Upper lobe of left lung (tissue), 6 donors: ENCODE measurements around the gene AFF3. TPM values are rescaled to one million over a fixed set of nuclear protein-coding genes. Genes with fewer than 3 reads are reported as not detected.

ENCODE experiments used
- ATAC-seq, 2 donors: fragments of 200-7000 bp; cut with Tn5 transposase; one replicate each; pipeline ENCODE4 v1.9.1; 2022; ENCODE audit warnings: mild to moderate bottlenecking in 2 of 2, moderate library complexity in 2 of 2; ENCODE audit not compliant: low FRiP score in 2 of 2
- DNase-seq, 2 donors: peaks; one replicate each; pipeline ENCODE4 v3.0.0-alpha.2; 2019 to 2020
- H3K27ac ChIP-seq, 4 donors: fragments of 200-600 bp; sonication (generic); one replicate each; pipeline ENCODE4 v1.5.1; 2016 to 2019
- H3K27me3 ChIP-seq, 4 donors: fragments of 200-600 bp; sonication (generic); one replicate each; pipeline ENCODE4 v1.5.1; 2017 to 2019
- H3K36me3 ChIP-seq, 4 donors: fragments of 200-600 bp; sonication (generic); one replicate each; pipeline ENCODE4 v1.5.1; 2016 to 2019
- H3K4me1 ChIP-seq, 4 donors: fragments of 200-600 bp; sonication (generic); one replicate each; pipeline ENCODE4 v1.5.1; 2018 to 2019
- H3K4me3 ChIP-seq, 4 donors: fragments of 200-600 bp; sonication (generic); one replicate each; pipeline ENCODE4 v1.5.1; 2017 to 2019; ENCODE audit warnings: mild to moderate bottlenecking in 2 of 4, moderate library complexity in 1 of 4
- H3K9me3 ChIP-seq, 4 donors: fragments of 200-600 bp; sonication (generic); one replicate each; pipeline ENCODE4 v1.5.1; 2018 to 2019
- EP300 ChIP-seq, 4 donors: sonication (generic); formaldehyde crosslinking; IDR thresholded peaks; one replicate each; pipeline ENCODE4 v1.5.1; 2017; ENCODE audit warnings: antibody characterized with exemption in 4 of 4, control low read depth in 2 of 4
- POLR2A ChIP-seq, 4 donors: fragments of 450-650 bp; IDR thresholded peaks; one replicate each; pipeline ENCODE4 v1.5.1; 2016 to 2017; ENCODE audit warnings: antibody characterized with exemption in 4 of 4, mild to moderate bottlenecking in 2 of 4
- POLR2AphosphoS5 ChIP-seq, 2 donors: sonication (generic); formaldehyde crosslinking; IDR thresholded peaks; one replicate each; pipeline ENCODE4 v1.5.1; 2017; ENCODE audit warnings: antibody characterized with exemption in 2 of 2
- WGBS, 2 donors: methylation state at CpG; one replicate each; pipeline ENCODE4 v1.1.5; 2017 to 2018; 5-methylcytosine and 5-hydroxymethylcytosine counted together
- total RNA-seq, 6 donors: library from RNA; depleted of rRNA in 4 of 6; stranded (reverse); fragments of >200 nt in 4 of 6; gene quantifications; one replicate each; pipeline versions ENCODE4 v1.1.0 to v1.2.1, GENCODE V29; 2016 to 2021
- TF ChIP-seq, protein P1 (sequence below), 6 experiments: fragments of 450-650 bp in 4 of 6; fragments of 200-600 bp in 2 of 6; sonication (generic) in 2 of 6; IDR thresholded peaks; one replicate each; pipeline ENCODE4 v1.5.1; 2016 to 2019; ENCODE audit warnings: antibody characterized with exemption in 6 of 6
- donor health status: DM: no; HTN: no; CAD: no; lungs with moderate emphysema.
- donor health status: DM: no; HTN: yes; CAD: no; lungs with severe emphysema.

Gene AFF3
- total RNA-seq, 6 donors from 2014 or later, result 21.0 to 195 (median 47.9) TPM

GRCh38 chr2:99803846-99804245, 338.5 kb downstream of the AFF3 start:
- no peaks in the 10 kb centered on the region for H3K27me3 ChIP-seq
- no peaks in the 10 kb centered on the region for H3K36me3 ChIP-seq
- no peak overlapping the region for H3K4me3 ChIP-seq
- TF ChIP-seq EP300 (IDR thresholded peaks at IDR 0.05) (no peak), POLR2AphosphoS5 (IDR thresholded peaks at IDR 0.05) (no peak)
- TF ChIP-seq, protein P1, sequence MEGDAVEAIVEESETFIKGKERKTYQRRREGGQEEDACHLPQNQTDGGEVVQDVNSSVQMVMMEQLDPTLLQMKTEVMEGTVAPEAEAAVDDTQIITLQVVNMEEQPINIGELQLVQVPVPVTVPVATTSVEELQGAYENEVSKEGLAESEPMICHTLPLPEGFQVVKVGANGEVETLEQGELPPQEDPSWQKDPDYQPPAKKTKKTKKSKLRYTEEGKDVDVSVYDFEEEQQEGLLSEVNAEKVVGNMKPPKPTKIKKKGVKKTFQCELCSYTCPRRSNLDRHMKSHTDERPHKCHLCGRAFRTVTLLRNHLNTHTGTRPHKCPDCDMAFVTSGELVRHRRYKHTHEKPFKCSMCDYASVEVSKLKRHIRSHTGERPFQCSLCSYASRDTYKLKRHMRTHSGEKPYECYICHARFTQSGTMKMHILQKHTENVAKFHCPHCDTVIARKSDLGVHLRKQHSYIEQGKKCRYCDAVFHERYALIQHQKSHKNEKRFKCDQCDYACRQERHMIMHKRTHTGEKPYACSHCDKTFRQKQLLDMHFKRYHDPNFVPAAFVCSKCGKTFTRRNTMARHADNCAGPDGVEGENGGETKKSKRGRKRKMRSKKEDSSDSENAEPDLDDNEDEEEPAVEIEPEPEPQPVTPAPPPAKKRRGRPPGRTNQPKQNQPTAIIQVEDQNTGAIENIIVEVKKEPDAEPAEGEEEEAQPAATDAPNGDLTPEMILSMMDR (IDR thresholded peaks at IDR 0.05), result no peak
- no peaks in the 10 kb centered on the region for H3K4me1 ChIP-seq
- no peak overlapping the region for H3K27ac ChIP-seq
- no peak for ATAC-seq
- DNase-seq, result no peak
- H3K9me3 ChIP-seq, result no peaks in the 10 kb centered on the region
- WGBS, 2 donors, result 77 to 82% methylated on average over 1 of the region's 1 CpG

DNA sequence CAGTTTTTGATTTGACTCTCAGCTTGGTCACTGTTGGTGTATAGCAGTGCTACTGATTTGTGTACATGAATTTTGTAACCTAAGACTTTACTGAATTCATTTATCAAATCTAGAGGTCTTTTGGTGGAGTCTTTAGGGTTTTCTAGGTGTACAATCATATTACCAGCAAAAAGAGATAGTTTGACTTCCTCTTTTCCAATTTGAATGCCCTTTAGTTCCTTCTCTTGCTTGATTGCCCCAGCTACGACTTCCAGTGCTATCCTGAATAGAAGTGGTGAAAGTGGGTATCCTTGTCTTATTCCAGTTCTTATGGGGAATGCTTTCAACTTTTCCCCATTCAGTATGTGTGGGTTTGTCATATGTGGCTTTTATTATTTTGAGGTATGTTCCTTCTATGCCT, 339.7 kb downstream of the AFF3 start:
- no peak for TF ChIP-seq EP300 (IDR thresholded peaks at IDR 0.05)
- TF ChIP-seq POLR2AphosphoS5 (IDR thresholded peaks at IDR 0.05), result no peak
- no peak for TF ChIP-seq POLR2A (IDR thresholded peaks at IDR 0.05)
- TF ChIP-seq, protein P1 (IDR thresholded peaks at IDR 0.05), result no peak
- H3K9me3 ChIP-seq, result no peaks in the 10 kb centered on the region
- ATAC-seq (no peak), DNase-seq (no peak)
- no peaks in the 10 kb centered on the region for H3K27me3 ChIP-seq
- H3K36me3 ChIP-seq, result no peaks in the 10 kb centered on the region
- 61 to 85% methylated on average over 1 of the region's 1 CpG for WGBS, 2 donors
- no peak overlapping the region for H3K27ac ChIP-seq
- H3K4me1 ChIP-seq, result no peaks in the 10 kb centered on the region
- H3K4me3 ChIP-seq, result no peak overlapping the region

DNA sequence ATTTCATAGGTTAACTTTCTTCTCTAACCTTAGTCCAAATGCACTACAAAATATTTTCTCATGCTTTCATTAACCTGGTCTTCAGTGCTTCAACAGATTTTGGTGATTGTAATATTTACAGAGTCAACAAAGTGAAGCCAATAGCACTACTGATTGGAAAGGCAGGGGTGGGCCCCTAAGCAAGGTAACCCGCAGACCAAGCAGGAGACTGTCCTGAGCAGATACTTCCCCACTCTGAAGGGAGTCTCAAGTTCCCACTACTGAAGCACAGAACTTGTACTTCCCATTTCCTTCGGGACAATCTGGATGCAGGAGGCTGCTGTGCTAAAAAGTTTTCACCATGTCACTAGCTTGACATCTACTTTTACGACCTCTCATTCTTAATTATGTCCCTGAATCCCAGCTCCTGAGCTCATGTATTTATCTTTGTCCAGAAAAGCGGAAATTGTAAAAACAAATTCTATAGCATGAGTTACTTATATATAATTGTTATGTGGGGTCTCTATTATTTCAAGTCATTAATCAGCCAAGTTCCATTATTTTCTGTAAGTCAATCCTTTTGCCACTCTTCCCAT, 341.0 kb downstream of the AFF3 start:
- no peak for TF ChIP-seq POLR2AphosphoS5 (IDR thresholded peaks at IDR 0.05)
- no peak for TF ChIP-seq EP300 (IDR thresholded peaks at IDR 0.05)
- TF ChIP-seq POLR2A (IDR thresholded peaks at IDR 0.05), result no peak
- TF ChIP-seq, protein P1 (IDR thresholded peaks at IDR 0.05), result no peak
- no peaks in the 10 kb centered on the region for H3K4me1 ChIP-seq
- WGBS, 2 donors, result 61 to 76% methylated on average over 4 of the region's 4 CpGs
- H3K4me3 ChIP-seq, result no peak overlapping the region
- DNase-seq, result no peak
- H3K36me3 ChIP-seq, result no peaks in the 10 kb centered on the region
- H3K9me3 ChIP-seq, result peaks cover 0 to 3% (median 0%) of the 10 kb centered on the region in 4 donors
- H3K27me3 ChIP-seq, result no peaks in the 10 kb centered on the region
- H3K27ac ChIP-seq, result no peak overlapping the region
- no peak for ATAC-seq

GRCh38 chr2:99797475-99797874, 344.9 kb downstream of the AFF3 start:
- 95 to 100% methylated on average over 1 of the region's 1 CpG for WGBS, 2 donors
- no peak for TF ChIP-seq EP300 (IDR thresholded peaks at IDR 0.05)
- TF ChIP-seq POLR2AphosphoS5 (IDR thresholded peaks at IDR 0.05), result no peak
- TF ChIP-seq POLR2A (IDR thresholded peaks at IDR 0.05), result no peak
- TF ChIP-seq, protein P1 (IDR thresholded peaks at IDR 0.05), result no peak
- H3K27me3 ChIP-seq, result no peaks in the 10 kb centered on the region
- no peak overlapping the region for H3K4me3 ChIP-seq
- H3K4me1 ChIP-seq, result no peaks in the 10 kb centered on the region
- no peaks in the 10 kb centered on the region for H3K36me3 ChIP-seq
- ATAC-seq, result no peak
- no peak overlapping the region for H3K27ac ChIP-seq
- no peak for DNase-seq
- peaks cover 0 to 3% (median 0%) of the 10 kb centered on the region in 4 donors for H3K9me3 ChIP-seq

DNA sequence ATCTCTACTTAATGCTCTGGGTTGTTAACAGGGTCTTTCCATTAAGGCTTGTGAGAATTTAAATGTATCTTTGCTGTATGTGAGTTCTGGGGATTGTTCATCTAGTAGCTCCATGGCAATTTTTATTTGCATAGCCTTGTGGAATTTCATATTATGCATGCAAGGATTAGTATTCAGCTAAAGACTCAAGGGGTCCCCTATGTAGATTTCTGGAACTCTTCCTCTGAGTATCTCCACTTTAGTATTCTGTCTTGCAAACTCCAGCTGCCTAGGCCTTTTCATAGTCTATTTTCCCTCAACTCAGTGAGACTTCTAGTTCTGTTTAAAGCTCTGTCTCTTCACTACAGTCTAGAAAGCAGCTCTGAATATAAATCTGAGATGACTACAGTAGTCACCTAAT, 348.0 kb downstream of the AFF3 start:
- Histone ChIP-seq H3K36me3 (no peaks in the 10 kb centered on the region), H3K4me3 (no peak overlapping the region), H3K4me1 (no peaks in the 10 kb centered on the region), H3K9me3 (peaks cover 0 to 3% (median 0%) of the 10 kb centered on the region in 4 donors), H3K27ac (no peak overlapping the region), H3K27me3 (no peaks in the 10 kb centered on the region)
- no peak for DNase-seq
- no peak for TF ChIP-seq POLR2A (IDR thresholded peaks at IDR 0.05)
- TF ChIP-seq EP300 (IDR thresholded peaks at IDR 0.05), result no peak
- TF ChIP-seq, protein P1 (IDR thresholded peaks at IDR 0.05), result no peak
- no peak for TF ChIP-seq POLR2AphosphoS5 (IDR thresholded peaks at IDR 0.05)
- ATAC-seq, result no peak
